MCF 10A (cell line): Measurements from ENCODE around the gene NUP85. TPM values are rescaled to one million over a fixed set of nuclear protein-coding genes. Genes with fewer than 3 reads are reported as not detected.

ENCODE experiments used
- BruUV-seq: library from RNA; stranded (reverse); fragments of 400-500 nt; replicated peaks from 2 replicates; lab custom pipeline; 2021; lab: Mats Ljungman, UMichigan
- CTCF ChIA-PET: fragments of 300-600 bp; sonication (Branson Sonifier 250); formaldehyde crosslinking; extraction: SDS; loops from one replicate; lab custom pipeline; 2021; ENCODE audit warnings: antibody characterized with exemption, inconsistent platforms; lab: Yijun Ruan, JAX
- POLR2A ChIA-PET: fragments of 300-600, 350-650 bp; sonication (Branson Sonifier 250); formaldehyde crosslinking; extraction: SDS; loops from one replicate; lab custom pipeline; 2020; ENCODE audit warnings: antibody characterized with exemption, inconsistent platforms; lab: Yijun Ruan, JAX
- DNase-seq: peaks from one replicate; pipeline ENCODE4 v3.0.0-alpha.2; 2018; ENCODE audit not compliant: unreplicated experiment
- H3K27ac Mint-ChIP-seq: one replicate; pipeline ENCODE4 v1.8.0; 2022; ENCODE audit warnings: mild to moderate bottlenecking, low read depth, mixed read lengths; ENCODE audit not compliant: unreplicated experiment
- H3K27me3 Mint-ChIP-seq: one replicate; pipeline ENCODE4 v1.8.0; 2022; ENCODE audit warnings: mixed read lengths; ENCODE audit not compliant: insufficient read depth, unreplicated experiment
- H3K36me3 Mint-ChIP-seq: one replicate; pipeline ENCODE4 v1.8.0; 2022; ENCODE audit warnings: mild to moderate bottlenecking, moderate library complexity, mixed read lengths; ENCODE audit not compliant: insufficient read depth, unreplicated experiment
- H3K4me1 Mint-ChIP-seq: one replicate; pipeline ENCODE4 v1.8.0; 2022; ENCODE audit warnings: mixed read lengths; ENCODE audit not compliant: insufficient read depth, unreplicated experiment
- H3K4me3 Mint-ChIP-seq: one replicate; pipeline ENCODE4 v1.8.0; 2022; ENCODE audit warnings: mild to moderate bottlenecking, moderate library complexity, mixed read lengths; ENCODE audit not compliant: unreplicated experiment
- H3K9me3 Mint-ChIP-seq: one replicate; pipeline ENCODE4 v1.8.0; 2022; ENCODE audit warnings: mixed read lengths; ENCODE audit not compliant: unreplicated experiment
- intact Hi-C: fragments of 100-400 bp; cut with micrococcal nuclease; formaldehyde crosslinking; loops from 2 replicates; pipeline ENCODE4 v1.14.1; 2022
- total RNA-seq: library from RNA; stranded (reverse); gene quantifications from 2 replicates; pipeline ENCODE4 v1.2.3, GENCODE V29; 2022
- TF ChIP-seq, protein P1 (sequence below): fragments of 200-600 bp; IDR thresholded peaks from one replicate; pipeline ENCODE4 v1.8.0; 2022; ENCODE audit warnings: antibody characterized with exemption, mild to moderate bottlenecking; ENCODE audit not compliant: unreplicated experiment

Gene NUP85
- total RNA-seq, 1 experiment from 2014 or later, result 42.3 TPM

DNA sequence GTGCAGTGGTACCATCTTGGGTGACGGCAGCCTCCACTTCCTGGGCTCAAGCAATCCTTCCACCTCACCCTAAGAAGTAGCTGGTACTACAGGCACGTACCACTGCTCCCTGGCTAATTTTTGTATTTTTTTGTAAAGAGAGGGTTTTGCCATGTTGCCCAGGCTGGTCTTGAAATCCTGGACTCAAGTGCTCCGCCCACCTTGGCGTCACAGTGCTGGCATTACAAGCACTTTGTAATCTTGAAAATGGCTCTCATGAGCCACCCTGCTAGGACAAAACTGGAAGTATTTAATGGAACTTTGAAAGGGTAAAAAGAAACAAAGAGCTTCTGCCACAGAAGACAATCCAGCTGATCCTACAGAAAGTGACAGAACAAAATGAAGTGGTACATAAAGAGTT lies 32.0 kb upstream of the NUP85 start:
- Mint-ChIP-seq H3K36me3 (peaks cover 91% of the 10 kb centered on the region), H3K4me1 (no peaks in the 10 kb centered on the region)
- POLR2A ChIA-PET, result interaction anchor here (1.1 to 2.0 kb wide), 3 partner anchors 15 to 59 kb away, joined by 3 to 9 read pairs (median 7); partner anchors contain the start of gene JPT1

DNA sequence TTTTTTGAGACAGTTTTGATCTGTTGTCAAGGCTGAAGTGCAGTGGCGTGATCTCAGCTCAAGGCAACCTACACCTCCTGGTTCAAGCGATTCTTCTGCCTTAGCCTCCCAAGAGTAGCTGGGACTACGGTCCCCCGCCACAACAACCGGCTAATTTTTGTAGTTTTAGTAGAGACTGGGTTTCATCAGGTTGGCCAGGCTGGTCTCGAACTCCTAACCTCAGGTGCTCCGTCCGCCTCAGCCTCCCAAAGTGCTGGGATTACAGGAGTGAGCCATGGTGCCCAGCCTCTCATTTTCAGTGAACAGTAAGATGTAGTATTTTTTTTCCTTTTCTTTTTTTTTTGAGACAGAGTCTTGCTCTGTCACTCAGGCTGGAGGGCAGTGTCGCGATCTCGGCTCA lies 30.5 kb upstream of the NUP85 start:
- ChIA-PET CTCF (interaction anchor here (0.8 to 10.6 kb wide), 3 partner anchors 27 to 61 kb away, joined by 4 to 136 read pairs (median 36); partner anchors contain the start of genes ARMC7 and NUP85), POLR2A (interaction anchor here (1.5 to 2.0 kb wide), 2 partner anchors 12 to 61 kb away, joined by 4 to 9 read pairs; no protein-coding TSS in a partner anchor)
- DNase-seq, result no peak
- intact Hi-C loops, result no loop called here
- TF ChIP-seq, protein P1, sequence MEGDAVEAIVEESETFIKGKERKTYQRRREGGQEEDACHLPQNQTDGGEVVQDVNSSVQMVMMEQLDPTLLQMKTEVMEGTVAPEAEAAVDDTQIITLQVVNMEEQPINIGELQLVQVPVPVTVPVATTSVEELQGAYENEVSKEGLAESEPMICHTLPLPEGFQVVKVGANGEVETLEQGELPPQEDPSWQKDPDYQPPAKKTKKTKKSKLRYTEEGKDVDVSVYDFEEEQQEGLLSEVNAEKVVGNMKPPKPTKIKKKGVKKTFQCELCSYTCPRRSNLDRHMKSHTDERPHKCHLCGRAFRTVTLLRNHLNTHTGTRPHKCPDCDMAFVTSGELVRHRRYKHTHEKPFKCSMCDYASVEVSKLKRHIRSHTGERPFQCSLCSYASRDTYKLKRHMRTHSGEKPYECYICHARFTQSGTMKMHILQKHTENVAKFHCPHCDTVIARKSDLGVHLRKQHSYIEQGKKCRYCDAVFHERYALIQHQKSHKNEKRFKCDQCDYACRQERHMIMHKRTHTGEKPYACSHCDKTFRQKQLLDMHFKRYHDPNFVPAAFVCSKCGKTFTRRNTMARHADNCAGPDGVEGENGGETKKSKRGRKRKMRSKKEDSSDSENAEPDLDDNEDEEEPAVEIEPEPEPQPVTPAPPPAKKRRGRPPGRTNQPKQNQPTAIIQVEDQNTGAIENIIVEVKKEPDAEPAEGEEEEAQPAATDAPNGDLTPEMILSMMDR, result no peak
- peaks cover 98% of the 10 kb centered on the region for H3K36me3 Mint-ChIP-seq
- H3K4me1 Mint-ChIP-seq, result no peaks in the 10 kb centered on the region
- H3K27me3 Mint-ChIP-seq, result no peaks in the 10 kb centered on the region
- no peaks in the 10 kb centered on the region for H3K9me3 Mint-ChIP-seq
- no peak overlapping the region for H3K4me3 Mint-ChIP-seq
- H3K27ac Mint-ChIP-seq, result no peak overlapping the region
- no TSS peak for BruUV-seq

More for the DNA sequence above, 32.0 kb upstream of the NUP85 start:
- TF ChIP-seq, protein P1, result no peak
- H3K4me3 Mint-ChIP-seq, result no peak overlapping the region
- H3K27ac Mint-ChIP-seq, result peak overlapping the region; percentile 75
- DNase-seq, result no peak
- intact Hi-C loops, result no loop called here
- no peaks in the 10 kb centered on the region for H3K27me3 Mint-ChIP-seq
- CTCF ChIA-PET, result interaction anchor here (0.6 to 10.6 kb wide), 6 partner anchors 29 to 598 kb away, joined by 3 to 136 read pairs (median 3); partner anchors contain the start of genes ARMC7, OTOP2 and USH1G
- TSS peak; percentile 7 for BruUV-seq
- H3K9me3 Mint-ChIP-seq, result no peaks in the 10 kb centered on the region

DNA sequence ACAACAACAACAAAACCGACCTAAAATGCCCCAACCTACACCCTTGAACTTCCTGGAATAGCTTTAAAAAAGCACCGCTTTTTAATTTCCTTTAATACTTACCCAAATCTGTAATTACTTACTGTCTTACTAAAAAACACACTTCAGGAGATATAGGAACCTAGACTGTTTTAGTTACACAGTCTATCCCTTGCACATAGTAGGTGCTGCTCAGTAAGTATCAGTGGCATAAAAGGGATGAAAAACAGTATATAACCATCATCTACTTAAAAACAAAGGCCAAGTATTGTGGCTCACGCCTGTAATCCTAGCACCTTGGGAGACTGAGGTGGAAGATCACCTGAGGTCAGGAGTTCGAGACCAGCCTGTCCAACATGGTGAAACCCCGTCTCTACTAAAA lies 28.9 kb upstream of the NUP85 start:
- Mint-ChIP-seq H3K27ac (no peak overlapping the region), H3K4me3 (no peak overlapping the region), H3K9me3 (no peaks in the 10 kb centered on the region), H3K27me3 (no peaks in the 10 kb centered on the region), H3K4me1 (peaks cover 5% of the 10 kb centered on the region), H3K36me3 (peaks cover 96% of the 10 kb centered on the region)
- ChIA-PET CTCF (interaction anchor here (0.6 to 1.5 kb wide), 4 partner anchors 23 to 62 kb away, joined by 3 to 4 read pairs (median 3); partner anchors contain the start of gene NT5C), POLR2A (interaction anchor here (0.6 to 1.4 kb wide), 3 partner anchors 22 to 191 kb away, joined by 4 to 9 read pairs (median 6); partner anchors contain the start of genes JPT1 and NUP85)
- no peak for DNase-seq
- BruUV-seq, result no TSS peak
- intact Hi-C loops, result no loop called here
- TF ChIP-seq, protein P1, result no peak

DNA sequence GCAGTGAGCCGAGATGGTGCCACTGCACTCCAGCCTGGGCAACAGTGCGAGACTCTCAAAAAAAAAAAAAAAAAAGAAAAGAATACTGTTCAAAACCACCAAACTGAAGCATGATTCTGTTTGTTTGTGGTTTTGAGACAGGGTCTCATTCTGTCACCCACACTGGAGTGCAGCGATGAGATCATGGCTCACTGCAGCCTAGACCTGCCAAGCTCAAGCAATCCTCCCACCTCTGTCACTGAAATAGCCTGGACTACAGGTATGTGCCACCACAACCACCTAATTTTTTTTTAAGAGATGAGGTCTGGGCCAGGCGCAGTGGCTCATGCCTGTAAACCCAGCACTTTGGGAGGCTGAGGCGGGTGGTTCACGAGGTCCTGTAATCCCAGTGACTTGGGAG lies 27.0 kb upstream of the NUP85 start:
- CTCF ChIA-PET, result interaction anchor here (0.5 to 0.7 kb wide), 2 partner anchors 188 to 216 kb away, joined by 3 read pairs; no protein-coding TSS in a partner anchor
- POLR2A ChIA-PET, result interaction anchor here (0.8 kb wide), 1 partner anchor 28 kb away, joined by 4 read pairs; no protein-coding TSS in a partner anchor
- BruUV-seq, result no TSS peak

More for the DNA sequence above, 27.0 kb upstream of the NUP85 start:
- peaks cover 78% of the 10 kb centered on the region for H3K36me3 Mint-ChIP-seq
- no peak overlapping the region for H3K27ac Mint-ChIP-seq
- H3K9me3 Mint-ChIP-seq, result no peaks in the 10 kb centered on the region
- TF ChIP-seq, protein P1, result no peak
- DNase-seq, result no peak
- intact Hi-C loops, result no loop called here
- H3K4me1 Mint-ChIP-seq, result peaks cover 9% of the 10 kb centered on the region
- no peaks in the 10 kb centered on the region for H3K27me3 Mint-ChIP-seq
- H3K4me3 Mint-ChIP-seq, result no peak overlapping the region
